A673 (cell line): ENCODE measurements around the gene COMT.

ENCODE experiments used
- CTCF ChIP-seq: fragments of 300-800, 200-600 bp; sonication (generic); conservative IDR thresholded peaks from 2 replicates; pipeline ENCODE4 v1.5.1; 2017; ENCODE audit warnings: low read depth, mild to moderate bottlenecking, antibody characterized with exemption, low read length, moderate library complexity, mixed read lengths
- EZH2 ChIP-seq: fragments of 200-600 bp; sonication (generic); IDR thresholded peaks from 2 replicates; pipeline ENCODE4 v1.6.1; 2017; ENCODE audit warnings: borderline replicate concordance, low read depth, mild to moderate bottlenecking, mixed read lengths, antibody characterized with exemption, low read length; ENCODE audit not compliant: poor library complexity, severe bottlenecking

- TF ChIP-seq CTCF (no peak), EZH2 (no peak)
These were observed 49.2 kb upstream of the COMT start for GRCh38 chr22:19892257-19892879.
